K562 (cell line): ENCODE data around the gene ZNF8. TPM values are rescaled to one million over a fixed set of nuclear protein-coding genes. Genes with fewer than 3 reads are reported as not detected.

ENCODE experiments used
- E4F1 ChIP-seq: fragments of 250-450 bp; sonication (Bioruptor Pico); IDR thresholded peaks from 2 replicates; pipeline ENCODE4 v1.5.0; 2021; ENCODE audit warnings: mild to moderate bottlenecking, borderline replicate concordance
- MBD2 ChIP-seq: sonication (generic); IDR thresholded peaks from 2 replicates; pipeline ENCODE4 v1.6.1; 2016; ENCODE audit warnings: low read depth, borderline replicate concordance
- NFYB ChIP-seq: IDR thresholded peaks from 2 replicates; pipeline ENCODE4 v1.6.1; 2011; ENCODE audit warnings: mild to moderate bottlenecking, moderate library complexity; ENCODE audit not compliant: insufficient read length; ENCODE audit errors: extremely low read depth
- PBX2 ChIP-seq, 2 experiments: IDR thresholded peaks in 1 of 2; conservative IDR thresholded peaks in 1 of 2; 2 replicates each; pipeline ENCODE4 v1.6.1; 2016; ENCODE audit warnings: low read depth in 2 of 2, mild to moderate bottlenecking in 1 of 2, missing compliant biosample characterization in 1 of 2, missing genetic modification characterization in 1 of 2, moderate library complexity in 1 of 2
- SETDB1 ChIP-seq: IDR thresholded peaks from one replicate; pipeline ENCODE4 v1.6.1; 2012; ENCODE audit warnings: low read length, control low read depth, inconsistent platforms
- THRA ChIP-seq: fragments of 450-650 bp; IDR thresholded peaks from 2 replicates; pipeline ENCODE4 v1.6.1; 2017; ENCODE audit warnings: mild to moderate bottlenecking, moderate library complexity
- ZNF12 ChIP-seq: sonication (generic); formaldehyde crosslinking; IDR thresholded peaks from 2 replicates; pipeline ENCODE4 v1.4.0; 2020; ENCODE audit warnings: mild to moderate bottlenecking, missing genetic modification reagents
- ZNF444 ChIP-seq: fragments of 250-450 bp; sonication (Bioruptor Pico); IDR thresholded peaks from 2 replicates; pipeline ENCODE4 v1.4.0; 2020; ENCODE audit warnings: mild to moderate bottlenecking, moderate library complexity
- ZNF75A ChIP-seq: fragments of 450-650 bp; formaldehyde crosslinking; IDR thresholded peaks from 2 replicates; pipeline ENCODE4 v1.4.0; 2020; ENCODE audit warnings: mild to moderate bottlenecking
- polyA plus RNA-seq, 8 experiments: library from polyadenylated mRNA; depleted of rRNA in 4 of 8; stranded (reverse) in 5 of 8; unstranded in 3 of 8; fragments of >200 nt; fragmentation: Nextera tagmentation in 2 of 8; fragmentation: Illumina TruSeq in 1 of 8; extraction: Ambion mirVana in 2 of 8; extraction: Trizol in 1 of 8; gene quantifications; 2 replicates each; pipeline versions ENCODE4 v1.2.1 to v1.2.3, GENCODE V29; 2011 to 2014; ENCODE audit warnings: inconsistent platforms in 1 of 8, missing spikeins in 1 of 8
- total RNA-seq, 7 experiments: library from RNA; depleted of rRNA in 6 of 7; stranded (reverse); fragments of >200 nt in 6 of 7; fragmentation: Illumina TruSeq in 2 of 7; extraction: Trizol in 2 of 7; gene quantifications; 2 replicates each; pipeline versions ENCODE4 v1.2.1 to v1.2.3, GENCODE V29; 2011 to 2021; ENCODE audit warnings: low replicate concordance in 1 of 7
- TF ChIP-seq, protein P1 (sequence below), 2 experiments: IDR thresholded peaks; 2 replicates each; pipeline ENCODE4 v1.6.1; 2011; ENCODE audit warnings: borderline replicate concordance in 1 of 2, control low read depth in 1 of 2, low read depth in 1 of 2, low read length in 1 of 2, mild to moderate bottlenecking in 1 of 2, mixed read lengths in 1 of 2, moderate library complexity in 1 of 2; ENCODE audit not compliant: insufficient read depth in 1 of 2, insufficient read length in 1 of 2, poor library complexity in 1 of 2, severe bottlenecking in 1 of 2; ENCODE audit errors: extremely low read depth in 1 of 2
- TF ChIP-seq, protein P2 (sequence below): sonication (generic); formaldehyde crosslinking; IDR thresholded peaks from 2 replicates; pipeline ENCODE4 v1.8.1; 2023; ENCODE audit warnings: missing genetic modification reagents, mild to moderate bottlenecking, borderline replicate concordance

Gene ZNF8
- total and polyA plus RNA-seq, 9 of the 15 experiments (the other 6 are each of a cell fraction or from before 2014, with no cell fraction given): 0.71 to 7.7 (median 4.7) TPM

GRCh38 chr19:58346961-58347929 is 68.5 kb downstream of the ZNF8 start (continued):
- no peak for TF ChIP-seq THRA
- no peak for TF ChIP-seq NFYB
- no peak for TF ChIP-seq SETDB1
- peak; percentile 8; the same call in 1 of the 2 replicates for TF ChIP-seq ZNF12
- no peak for TF ChIP-seq ZNF75A (CRISPR knock-in tag)
- no peak for TF ChIP-seq ZNF444 (CRISPR knock-in tag)
- TF ChIP-seq MBD2: no peak
- TF ChIP-seq, protein P1, sequence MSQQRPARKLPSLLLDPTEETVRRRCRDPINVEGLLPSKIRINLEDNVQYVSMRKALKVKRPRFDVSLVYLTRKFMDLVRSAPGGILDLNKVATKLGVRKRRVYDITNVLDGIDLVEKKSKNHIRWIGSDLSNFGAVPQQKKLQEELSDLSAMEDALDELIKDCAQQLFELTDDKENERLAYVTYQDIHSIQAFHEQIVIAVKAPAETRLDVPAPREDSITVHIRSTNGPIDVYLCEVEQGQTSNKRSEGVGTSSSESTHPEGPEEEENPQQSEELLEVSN (IDR thresholded peaks at IDR 0.05; ENCODE audit: borderline replicate concordance in 1 of 2, extremely low read depth in 1 of 2, insufficient read depth in 1 of 2, insufficient read length in 1 of 2, low read depth in 1 of 2, low read length in 1 of 2, poor library complexity in 1 of 2, severe bottlenecking in 1 of 2): peak; percentile 80 to 83
- no peak for TF ChIP-seq PBX2 (CRISPR knock-in tag; IDR thresholded peaks at IDR 0.05; ENCODE audit: low read depth)
- no peak for TF ChIP-seq PBX2 (tag; conservative IDR thresholded peaks at IDR 0.05; ENCODE audit: low read depth)
- no peak for TF ChIP-seq E4F1 (CRISPR knock-in tag)
- TF ChIP-seq, protein P2, sequence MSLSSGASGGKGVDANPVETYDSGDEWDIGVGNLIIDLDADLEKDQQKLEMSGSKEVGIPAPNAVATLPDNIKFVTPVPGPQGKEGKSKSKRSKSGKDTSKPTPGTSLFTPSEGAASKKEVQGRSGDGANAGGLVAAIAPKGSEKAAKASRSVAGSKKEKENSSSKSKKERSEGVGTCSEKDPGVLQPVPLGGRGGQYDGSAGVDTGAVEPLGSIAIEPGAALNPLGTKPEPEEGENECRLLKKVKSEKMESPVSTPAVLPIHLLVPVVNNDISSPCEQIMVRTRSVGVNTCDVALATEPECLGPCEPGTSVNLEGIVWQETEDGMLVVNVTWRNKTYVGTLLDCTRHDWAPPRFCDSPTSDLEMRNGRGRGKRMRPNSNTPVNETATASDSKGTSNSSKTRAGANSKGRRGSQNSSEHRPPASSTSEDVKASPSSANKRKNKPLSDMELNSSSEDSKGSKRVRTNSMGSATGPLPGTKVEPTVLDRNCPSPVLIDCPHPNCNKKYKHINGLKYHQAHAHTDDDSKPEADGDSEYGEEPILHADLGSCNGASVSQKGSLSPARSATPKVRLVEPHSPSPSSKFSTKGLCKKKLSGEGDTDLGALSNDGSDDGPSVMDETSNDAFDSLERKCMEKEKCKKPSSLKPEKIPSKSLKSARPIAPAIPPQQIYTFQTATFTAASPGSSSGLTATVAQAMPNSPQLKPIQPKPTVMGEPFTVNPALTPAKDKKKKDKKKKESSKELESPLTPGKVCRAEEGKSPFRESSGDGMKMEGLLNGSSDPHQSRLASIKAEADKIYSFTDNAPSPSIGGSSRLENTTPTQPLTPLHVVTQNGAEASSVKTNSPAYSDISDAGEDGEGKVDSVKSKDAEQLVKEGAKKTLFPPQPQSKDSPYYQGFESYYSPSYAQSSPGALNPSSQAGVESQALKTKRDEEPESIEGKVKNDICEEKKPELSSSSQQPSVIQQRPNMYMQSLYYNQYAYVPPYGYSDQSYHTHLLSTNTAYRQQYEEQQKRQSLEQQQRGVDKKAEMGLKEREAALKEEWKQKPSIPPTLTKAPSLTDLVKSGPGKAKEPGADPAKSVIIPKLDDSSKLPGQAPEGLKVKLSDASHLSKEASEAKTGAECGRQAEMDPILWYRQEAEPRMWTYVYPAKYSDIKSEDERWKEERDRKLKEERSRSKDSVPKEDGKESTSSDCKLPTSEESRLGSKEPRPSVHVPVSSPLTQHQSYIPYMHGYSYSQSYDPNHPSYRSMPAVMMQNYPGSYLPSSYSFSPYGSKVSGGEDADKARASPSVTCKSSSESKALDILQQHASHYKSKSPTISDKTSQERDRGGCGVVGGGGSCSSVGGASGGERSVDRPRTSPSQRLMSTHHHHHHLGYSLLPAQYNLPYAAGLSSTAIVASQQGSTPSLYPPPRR (CRISPR knock-in tag): no peak
